HG02642 (cell line): ENCODE measurements around the gene EPHX1.

Source experiments
- ATAC-seq: cut with Tn5 transposase; IDR thresholded peaks from one replicate; pipeline ENCODE4 v1.9.1; 2021; ENCODE audit warnings: mild to moderate bottlenecking; ENCODE audit not compliant: unreplicated experiment, poor library complexity

Gene EPHX1

GRCh38 chr1:225857256-225857655, 47.3 kb downstream of the EPHX1 start:
- no peak for ATAC-seq

- ATAC-seq, result no peak
Observed at GRCh38 chr1:225859151-225859550, 49.2 kb downstream of the EPHX1 start.

GRCh38 chr1:225860107-225860506, 50.2 kb downstream of the EPHX1 start:
- no peak for ATAC-seq

- ATAC-seq, result no peak
Observed at GRCh38 chr1:225860876-225861441, 51.0 kb downstream of the EPHX1 start.

GRCh38 chr1:225861834-225862580, 52.1 kb downstream of the EPHX1 start:
- ATAC-seq, result no peak

GRCh38 chr1:225862581-225862950, 52.6 kb downstream of the EPHX1 start:
- no peak for ATAC-seq

- no peak for ATAC-seq
Observed at GRCh38 chr1:225863167-225863566, 53.2 kb downstream of the EPHX1 start.

GRCh38 chr1:225865514-225865913, 55.6 kb downstream of the EPHX1 start:
- ATAC-seq, result no peak

GRCh38 chr1:225866061-225866837, 56.3 kb downstream of the EPHX1 start:
- ATAC-seq, result no peak

- ATAC-seq, result no peak
Observed at GRCh38 chr1:225866981-225867380, 57.1 kb downstream of the EPHX1 start.

GRCh38 chr1:225868631-225869330, 58.9 kb downstream of the EPHX1 start:
- no peak for ATAC-seq

GRCh38 chr1:225870911-225871310, 61.0 kb downstream of the EPHX1 start:
- no peak for ATAC-seq

GRCh38 chr1:225871359-225872074, 61.6 kb downstream of the EPHX1 start:
- no peak for ATAC-seq

- ATAC-seq, result no peak
Observed at GRCh38 chr1:225872075-225872430, 62.1 kb downstream of the EPHX1 start.

- ATAC-seq, result no peak
Observed at GRCh38 chr1:225873281-225873850, 63.4 kb downstream of the EPHX1 start.

GRCh38 chr1:225874431-225874830, 64.5 kb downstream of the EPHX1 start:
- no peak for ATAC-seq

- ATAC-seq, result no peak
Observed at GRCh38 chr1:225875044-225875815, 65.3 kb downstream of the EPHX1 start.

GRCh38 chr1:225876900-225877510, 67.1 kb downstream of the EPHX1 start:
- ATAC-seq, result no peak

GRCh38 chr1:225877580-225877979, 67.7 kb downstream of the EPHX1 start:
- no peak for ATAC-seq
